ENCODE measurements around the gene ROBO4. TPM values are rescaled to one million over a fixed set of nuclear protein-coding genes. Genes with fewer than 3 reads are reported as not detected.

The ROBO4 gene
- not detected in 2 replicates for polyA plus RNA-seq (2011; rRNA removed)
- not detected in 2 replicates for polyA plus RNA-seq (2012; cell fraction: cytosol; rRNA removed)
- 0.01 TPM in 1 of 2 replicates, not detected in the other for polyA plus RNA-seq (2012; cell fraction: nucleus; rRNA removed)
- polyA plus RNA-seq (2017; fragmentation: RNase III; extraction: RNeasy Plus Mini Kit Qiagen cat#74134 plus additional on column Dnase treatment), result not detected in 3 replicates
- not detected in 2 replicates for polyA minus RNA-seq (2011; rRNA and poly(A)+ RNA removed)

GRCh38 chr11:124897674-124898262 lies at the start of gene ROBO4:
ROBO4 (minus strand) TSS chr11:124897865; CDS start chr11:124897795, 70 bp downstream.
- ChIA-PET CTCF (interaction anchor here (0.7 to 2.2 kb wide), 4 partner anchors 19 to 31 kb away, joined by 4 to 23 read pairs (median 4); no protein-coding TSS in a partner anchor), POLR2A (interaction anchor here (4.9 kb wide), 1 partner anchor 21 kb away, joined by 24 read pairs; no protein-coding TSS in a partner anchor)
- Histone ChIP-seq H3K4me2 (peak within 1 kb of the TSS; percentile 25; the same call in 2 of the 3 replicates), H3K4me1 (peaks cover 25% of the 10 kb centered on the region), H3K4me3 (no peak within 1 kb of the TSS), H3K27ac (peak within 1 kb of the TSS; percentile 27 to 70; a peak in 4 of 6 replicates), H3K9me3 (no peaks in the 10 kb centered on the region)
- TF ChIP-seq HOXA7 (CRISPR knock-in tag; IDR thresholded peaks at IDR 0.05) (no peak), FOXS1 (CRISPR knock-in tag; IDR thresholded peaks at IDR 0.05) (no peak), POLR2A (IDR thresholded peaks at IDR 0.05; ENCODE audit: low read length) (no peak), HOXB5 (CRISPR knock-in tag; IDR thresholded peaks at IDR 0.05) (no peak), HDAC2 (IDR thresholded peaks at IDR 0.05) (no peak), CEBPB (IDR thresholded peaks at IDR 0.05) (no peak), ZFP36 (IDR thresholded peaks at IDR 0.05; ENCODE audit: borderline replicate concordance, partially characterized antibody) (no peak)
- no peak for FAIRE-seq
- no peak for ATAC-seq
- no peak for DNase-seq (ENCODE audit: low read depth in 1 of 2, low spot score in 1 of 2)
- 72% methylated on average over 7 of the region's 12 CpGs for WGBS (ENCODE audit: missing lambda C conversion rate)

DNA sequence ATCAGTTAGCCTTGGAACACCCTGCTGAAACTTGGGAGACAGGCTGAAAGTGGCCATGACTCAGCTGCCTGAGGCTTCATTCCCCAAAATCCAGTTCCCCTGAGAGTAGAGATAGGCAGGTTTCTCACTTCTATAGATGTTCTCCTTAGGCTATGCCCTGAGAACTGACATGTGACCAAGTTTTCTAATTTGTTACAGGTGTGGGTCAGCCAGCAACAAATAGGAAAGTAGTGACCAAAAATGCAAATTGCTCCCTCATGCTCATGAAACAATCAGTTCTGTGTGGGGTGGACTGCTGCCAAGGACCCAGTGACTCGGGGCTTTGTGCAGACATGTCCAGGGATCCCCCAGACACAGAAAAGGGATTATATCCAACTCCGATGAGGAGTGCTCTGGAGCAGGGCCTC lies 49.1 kb upstream of the ROBO4 start:
- DNase-seq (ENCODE audit: low read depth in 1 of 2, low spot score in 1 of 2), result no peak
- FAIRE-seq, result no peak
- WGBS (ENCODE audit: missing lambda C conversion rate), result 10% methylated on average over 2 of the region's 2 CpGs
- no peak overlapping the region for H3K4me2 ChIP-seq
- POLR2A ChIA-PET, result no interaction called here
- H3K27ac ChIP-seq, result no peak overlapping the region
- H3K4me1 ChIP-seq, result no peaks in the 10 kb centered on the region
- TF ChIP-seq SMC3 (IDR thresholded peaks at IDR 0.05) (no peak), RCOR1 (IDR thresholded peaks at IDR 0.05; ENCODE audit: low read depth, low read length) (no peak), REST (IDR thresholded peaks at IDR 0.05) (no peak), CEBPB (IDR thresholded peaks at IDR 0.05) (no peak), ZFP36 (IDR thresholded peaks at IDR 0.05; ENCODE audit: borderline replicate concordance, partially characterized antibody) (no peak), MAFK (IDR thresholded peaks at IDR 0.05; ENCODE audit: partially characterized antibody) (no peak), ZNF302 (CRISPR knock-in tag; IDR thresholded peaks at IDR 0.05) (no peak), ATOH8 (CRISPR knock-in tag; IDR thresholded peaks at IDR 0.05; ENCODE audit: low read depth) (no peak), CHD4 (IDR thresholded peaks at IDR 0.05; ENCODE audit: borderline replicate concordance) (no peak)
- TF ChIP-seq, protein P1, sequence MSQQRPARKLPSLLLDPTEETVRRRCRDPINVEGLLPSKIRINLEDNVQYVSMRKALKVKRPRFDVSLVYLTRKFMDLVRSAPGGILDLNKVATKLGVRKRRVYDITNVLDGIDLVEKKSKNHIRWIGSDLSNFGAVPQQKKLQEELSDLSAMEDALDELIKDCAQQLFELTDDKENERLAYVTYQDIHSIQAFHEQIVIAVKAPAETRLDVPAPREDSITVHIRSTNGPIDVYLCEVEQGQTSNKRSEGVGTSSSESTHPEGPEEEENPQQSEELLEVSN (IDR thresholded peaks at IDR 0.05; ENCODE audit: borderline replicate concordance, low read depth), result no peak
- ATAC-seq, result no peak
- H3K9me3 ChIP-seq, result no peaks in the 10 kb centered on the region
- no peak overlapping the region for H3K4me3 ChIP-seq
- CTCF ChIA-PET, result no interaction called here

- no peaks in the 10 kb centered on the region for H3K9me3 ChIP-seq
- ChIA-PET CTCF (no interaction called here), POLR2A (no interaction called here)
- no peaks in the 10 kb centered on the region for H3K4me1 ChIP-seq
- TF ChIP-seq HEYL (CRISPR knock-in tag; IDR thresholded peaks at IDR 0.05) (no peak), RNF2 (IDR thresholded peaks at IDR 0.05; ENCODE audit: borderline replicate concordance, low read depth) (no peak), KDM5A (IDR thresholded peaks at IDR 0.05) (no peak), FOXS1 (CRISPR knock-in tag; IDR thresholded peaks at IDR 0.05) (no peak), GATA3 (IDR thresholded peaks at IDR 0.05; ENCODE audit: borderline replicate concordance) (no peak)
- DNase-seq (ENCODE audit: low read depth in 1 of 2, low spot score in 1 of 2) (no peak), ATAC-seq (no peak), FAIRE-seq (no peak)
- H3K4me2 ChIP-seq, result no peak overlapping the region
- H3K27ac ChIP-seq, result no peak overlapping the region
- 58% methylated on average over 6 of the region's 6 CpGs for WGBS (ENCODE audit: missing lambda C conversion rate)
- H3K4me3 ChIP-seq, result no peak overlapping the region
These were observed 48.2 kb upstream of the ROBO4 start for GRCh38 chr11:124945826-124946225.
